Prostate gland (tissue), 2 donors: Measurements from ENCODE around the gene DRD3. TPM values are rescaled to one million over a fixed set of nuclear protein-coding genes. Genes with fewer than 3 reads are reported as not detected.

ENCODE experiments used
- DNase-seq: peaks from one replicate; pipeline ENCODE4 v3.0.0-alpha.2; 2019; ENCODE audit warnings: low spot score
- H3K27ac ChIP-seq, 2 donors: fragments of 200-600 bp; sonication (generic); 2 replicates each; pipeline ENCODE4 v1.5.1; 2017 to 2019
- H3K27me3 ChIP-seq: fragments of 200-600 bp; sonication (generic); replicated peaks from 2 replicates; pipeline ENCODE4 v1.5.1; 2019; ENCODE audit not compliant: insufficient read depth
- H3K36me3 ChIP-seq, 2 donors: fragments of 200-600 bp; sonication (generic); 1 replicate in 1 of 2; 2 replicates in 1 of 2; pipeline versions ENCODE4 v1.5.1 to v1.8.1; 2017 to 2019
- H3K4me1 ChIP-seq: fragments of 200-600 bp; sonication (generic); replicated peaks from 2 replicates; pipeline ENCODE4 v1.5.1; 2019
- H3K4me3 ChIP-seq, 2 donors: fragments of 200-600 bp; sonication (generic); 2 replicates each; pipeline ENCODE4 v1.5.1; 2017 to 2019
- H3K9me3 ChIP-seq: fragments of 200-600 bp; sonication (generic); 2 replicates; pipeline ENCODE4 v1.5.1; 2017
- POLR2A ChIP-seq: fragments of 450-650 bp; IDR thresholded peaks from one replicate; pipeline ENCODE4 v1.6.1; 2016; ENCODE audit warnings: antibody characterized with exemption, mild to moderate bottlenecking
- POLR2AphosphoS5 ChIP-seq: sonication (generic); formaldehyde crosslinking; IDR thresholded peaks from one replicate; pipeline ENCODE4 v1.6.1; 2017; ENCODE audit warnings: antibody characterized with exemption
- WGBS: methylation state at CpG from one replicate; pipeline ENCODE4 v1.1.5; 2018; 5-methylcytosine and 5-hydroxymethylcytosine counted together
- intact Hi-C: fragments of 100-400 bp; cut with DNase I; formaldehyde crosslinking; loops from one replicate; pipeline ENCODE4 v1.14.2; 2022
- total RNA-seq, 2 donors: library from RNA; depleted of rRNA; stranded (reverse); fragments of >200 nt; gene quantifications; one replicate each; pipeline ENCODE4 v1.1.0, GENCODE V29; 2016
- TF ChIP-seq, protein P1 (sequence below), 4 experiments: fragments of 200-600 bp in 2 of 4; fragments of 450-650 bp in 2 of 4; sonication (generic) in 2 of 4; IDR thresholded peaks; 1 replicate in 3 of 4; 2 replicates in 1 of 4; pipeline ENCODE4 v1.5.1; 2016 to 2019; ENCODE audit warnings: antibody characterized with exemption in 4 of 4, mild to moderate bottlenecking in 2 of 4, moderate library complexity in 2 of 4

The DRD3 gene
- total RNA-seq, 2 donors from 2014 or later, result not detected

DNA sequence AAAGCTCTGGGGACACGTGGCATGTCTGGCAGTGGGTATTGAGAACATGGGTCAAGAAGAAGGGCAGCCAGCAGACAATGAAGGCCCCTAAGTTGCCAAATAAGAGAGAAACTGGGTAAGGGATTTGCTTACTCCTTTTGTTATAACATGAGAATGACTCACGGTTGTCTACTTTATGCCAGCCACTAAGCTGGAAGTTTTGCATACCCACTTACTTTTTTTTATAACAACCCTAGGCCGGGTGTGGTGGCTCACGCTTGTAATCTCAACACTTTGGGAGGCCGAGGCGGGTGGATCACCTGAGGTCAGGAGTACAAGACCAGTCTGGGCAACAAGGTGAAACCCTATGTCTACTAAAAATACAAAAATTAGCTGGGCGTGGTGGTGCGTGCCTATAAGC is 50.0 kb downstream of the DRD3 start:
- intact Hi-C loops, result no loop called here
- no peak overlapping the region for H3K27ac ChIP-seq
- no peak for DNase-seq
- H3K4me3 ChIP-seq, result no peak overlapping the region
- TF ChIP-seq, protein P1, sequence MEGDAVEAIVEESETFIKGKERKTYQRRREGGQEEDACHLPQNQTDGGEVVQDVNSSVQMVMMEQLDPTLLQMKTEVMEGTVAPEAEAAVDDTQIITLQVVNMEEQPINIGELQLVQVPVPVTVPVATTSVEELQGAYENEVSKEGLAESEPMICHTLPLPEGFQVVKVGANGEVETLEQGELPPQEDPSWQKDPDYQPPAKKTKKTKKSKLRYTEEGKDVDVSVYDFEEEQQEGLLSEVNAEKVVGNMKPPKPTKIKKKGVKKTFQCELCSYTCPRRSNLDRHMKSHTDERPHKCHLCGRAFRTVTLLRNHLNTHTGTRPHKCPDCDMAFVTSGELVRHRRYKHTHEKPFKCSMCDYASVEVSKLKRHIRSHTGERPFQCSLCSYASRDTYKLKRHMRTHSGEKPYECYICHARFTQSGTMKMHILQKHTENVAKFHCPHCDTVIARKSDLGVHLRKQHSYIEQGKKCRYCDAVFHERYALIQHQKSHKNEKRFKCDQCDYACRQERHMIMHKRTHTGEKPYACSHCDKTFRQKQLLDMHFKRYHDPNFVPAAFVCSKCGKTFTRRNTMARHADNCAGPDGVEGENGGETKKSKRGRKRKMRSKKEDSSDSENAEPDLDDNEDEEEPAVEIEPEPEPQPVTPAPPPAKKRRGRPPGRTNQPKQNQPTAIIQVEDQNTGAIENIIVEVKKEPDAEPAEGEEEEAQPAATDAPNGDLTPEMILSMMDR (IDR thresholded peaks at IDR 0.05), result no peak
- TF ChIP-seq POLR2A (no peak), POLR2AphosphoS5 (no peak)
- 89% methylated on average over 8 of the region's 8 CpGs for WGBS
- H3K27me3 ChIP-seq, result no peaks in the 10 kb centered on the region
- no peaks in the 10 kb centered on the region for H3K4me1 ChIP-seq
- no peaks in the 10 kb centered on the region for H3K36me3 ChIP-seq
- no peaks in the 10 kb centered on the region for H3K9me3 ChIP-seq

DNA sequence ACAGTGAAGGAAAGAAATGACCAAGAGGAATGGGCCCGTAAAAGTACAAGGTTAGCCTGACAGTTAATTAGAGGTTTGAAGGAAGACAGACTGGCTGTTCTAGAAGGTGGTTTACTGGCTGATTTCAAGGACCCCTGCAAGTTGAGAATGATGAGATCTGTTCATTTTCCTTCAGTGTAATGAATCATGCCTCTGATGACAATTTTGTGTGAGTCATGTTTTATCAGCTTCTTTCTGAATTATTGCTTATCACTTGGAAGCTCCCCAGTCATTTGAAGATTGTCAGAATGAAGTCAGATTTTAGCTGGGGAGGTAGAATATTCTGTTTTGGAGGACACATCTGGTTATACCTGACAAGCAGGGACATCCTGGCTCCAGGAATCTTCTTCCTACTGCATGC is 50.6 kb downstream of the DRD3 start:
- intact Hi-C loops, result no loop called here
- Histone ChIP-seq H3K4me1 (no peaks in the 10 kb centered on the region), H3K27ac (no peak overlapping the region), H3K27me3 (no peaks in the 10 kb centered on the region), H3K9me3 (no peaks in the 10 kb centered on the region), H3K36me3 (no peaks in the 10 kb centered on the region), H3K4me3 (no peak overlapping the region)
- DNase-seq, result no peak
- 61% methylated on average over 1 of the region's 1 CpG for WGBS
- TF ChIP-seq, protein P1 (IDR thresholded peaks at IDR 0.05), result no peak
- no peak for TF ChIP-seq POLR2A
- no peak for TF ChIP-seq POLR2AphosphoS5

DNA sequence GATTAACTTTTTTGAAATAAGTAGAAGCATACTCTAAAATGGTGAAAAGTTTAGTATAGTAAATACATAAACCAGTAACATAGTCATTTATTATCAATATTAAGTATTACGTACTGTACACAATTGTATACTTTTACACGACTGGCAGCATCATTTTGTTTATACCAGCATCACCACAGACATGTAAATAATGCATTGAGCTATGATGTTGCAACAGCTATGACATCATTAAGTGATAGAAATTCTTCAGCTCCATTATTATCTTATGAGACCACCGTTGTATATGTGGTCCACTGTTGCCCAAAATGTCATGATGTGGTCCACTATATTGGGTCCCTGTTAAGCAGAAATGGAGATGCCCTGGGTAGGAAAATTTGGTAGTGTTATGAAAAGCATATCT is 51.3 kb downstream of the DRD3 start:
- Histone ChIP-seq H3K4me3 (no peak overlapping the region), H3K27ac (no peak overlapping the region), H3K27me3 (no peaks in the 10 kb centered on the region), H3K9me3 (no peaks in the 10 kb centered on the region), H3K4me1 (no peaks in the 10 kb centered on the region), H3K36me3 (no peaks in the 10 kb centered on the region)
- TF ChIP-seq, protein P1 (IDR thresholded peaks at IDR 0.05), result no peak
- no peak for TF ChIP-seq POLR2AphosphoS5
- no peak for TF ChIP-seq POLR2A
- WGBS, result 84% methylated on average over 3 of the region's 3 CpGs
- intact Hi-C loops, result no loop called here
- no peak for DNase-seq

DNA sequence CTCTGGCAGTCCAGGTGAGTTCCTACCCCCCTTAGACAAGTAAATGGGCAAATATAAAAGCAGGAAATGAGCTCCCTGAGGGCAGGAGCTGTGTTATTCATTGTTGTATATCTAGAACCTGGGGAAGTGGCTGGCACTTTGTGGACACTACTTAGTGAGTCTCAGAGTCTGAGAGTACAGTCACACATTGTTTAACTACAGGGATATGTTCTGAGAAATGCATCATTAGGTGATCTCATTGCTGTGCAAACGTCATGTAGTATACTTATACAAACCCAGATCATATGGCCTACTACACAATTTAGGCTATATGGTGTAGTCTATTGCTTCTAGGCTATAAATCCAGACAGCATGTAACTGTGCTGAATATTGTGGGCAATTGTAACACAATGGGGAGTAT is 52.4 kb downstream of the DRD3 start:
- TF ChIP-seq POLR2A (no peak), POLR2AphosphoS5 (no peak)
- TF ChIP-seq, protein P1 (IDR thresholded peaks at IDR 0.05), result no peak
- H3K4me3 ChIP-seq, result no peak overlapping the region
- no peaks in the 10 kb centered on the region for H3K4me1 ChIP-seq
- H3K27ac ChIP-seq, result no peak overlapping the region
- 74% methylated on average over 1 of the region's 1 CpG for WGBS
- no peaks in the 10 kb centered on the region for H3K27me3 ChIP-seq
- no peaks in the 10 kb centered on the region for H3K9me3 ChIP-seq
- intact Hi-C loops, result no loop called here
- DNase-seq, result no peak
- no peaks in the 10 kb centered on the region for H3K36me3 ChIP-seq

DNA sequence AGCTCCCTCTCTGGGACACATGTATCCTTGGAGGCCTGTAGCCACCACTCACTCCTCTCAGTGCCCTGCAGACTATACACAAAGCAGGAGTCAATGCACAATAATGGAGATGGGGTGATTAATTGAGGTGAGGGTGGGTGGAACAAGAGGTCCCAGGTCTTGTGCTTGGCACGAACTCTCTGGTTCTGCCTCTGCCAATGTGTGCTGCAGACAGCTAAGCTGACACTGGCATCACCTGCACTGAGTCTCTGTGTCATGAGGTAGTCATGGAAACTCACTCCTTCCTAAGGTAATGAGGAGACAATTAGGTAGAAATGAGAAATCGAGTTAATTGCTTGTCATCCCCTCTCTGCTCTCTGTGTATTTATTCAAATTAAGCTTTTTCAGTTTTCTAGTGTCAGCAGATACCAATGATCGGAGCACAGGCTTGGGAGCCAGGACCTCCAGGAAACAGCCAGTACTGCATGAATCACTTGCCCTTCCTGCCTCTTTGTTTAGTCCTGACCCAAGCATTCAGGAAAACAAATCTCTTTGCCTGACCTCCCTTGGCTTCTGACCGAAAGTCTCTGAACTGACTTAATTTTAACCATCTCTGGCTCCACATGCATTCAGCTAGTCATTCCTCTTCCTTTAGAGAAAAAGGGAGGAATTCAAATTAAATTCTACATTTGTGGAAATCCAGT is 56.7 kb downstream of the DRD3 start:
- DNase-seq, result no peak
- Histone ChIP-seq H3K9me3 (no peaks in the 10 kb centered on the region), H3K4me3 (no peak overlapping the region), H3K27me3 (no peaks in the 10 kb centered on the region), H3K36me3 (no peaks in the 10 kb centered on the region), H3K4me1 (no peaks in the 10 kb centered on the region), H3K27ac (no peak overlapping the region)
- intact Hi-C loops, result no loop called here
- TF ChIP-seq POLR2A, result no peak
- TF ChIP-seq, protein P1 (IDR thresholded peaks at IDR 0.05), result no peak
- 64% methylated on average over 4 of the region's 4 CpGs for WGBS
